DND-41 (cell line): Measurements from ENCODE around the gene NAPB.

Source experiments
- EZH2 ChIP-seq: IDR thresholded peaks from 3 replicates; pipeline ENCODE4 v1.6.1; 2012; ENCODE audit warnings: borderline replicate concordance, low read depth, mild to moderate bottlenecking, moderate library complexity, low read length, inconsistent platforms; ENCODE audit not compliant: severe bottlenecking
- TF ChIP-seq, protein P1 (sequence below): IDR thresholded peaks from 2 replicates; pipeline ENCODE4 v1.5.1; 2012; ENCODE audit warnings: borderline replicate concordance, low read length, moderate library complexity, mild to moderate bottlenecking; ENCODE audit not compliant: poor library complexity, severe bottlenecking; ENCODE audit errors: extremely low read depth

DNA sequence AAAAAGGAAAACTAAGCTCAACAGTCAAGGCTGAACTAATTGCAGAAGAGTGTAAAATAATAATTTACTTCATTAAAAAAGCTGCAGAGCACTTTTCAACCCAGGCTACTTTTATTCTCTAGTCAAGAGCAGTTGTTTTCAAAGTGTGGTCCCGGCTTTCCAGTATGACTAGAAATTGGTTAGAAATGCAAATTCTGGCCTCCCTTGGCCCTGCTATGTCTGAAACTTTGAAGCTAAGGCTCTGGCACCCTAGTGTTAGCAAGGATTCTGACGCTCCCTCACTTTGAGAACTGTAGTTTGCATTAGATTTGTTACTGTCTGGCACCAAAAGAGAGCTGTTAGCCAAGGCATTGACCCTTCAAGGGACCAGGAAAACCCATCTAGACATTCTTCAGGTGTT, 80.2 kb downstream of the NAPB start:
- no peak for TF ChIP-seq EZH2
- TF ChIP-seq, protein P1, sequence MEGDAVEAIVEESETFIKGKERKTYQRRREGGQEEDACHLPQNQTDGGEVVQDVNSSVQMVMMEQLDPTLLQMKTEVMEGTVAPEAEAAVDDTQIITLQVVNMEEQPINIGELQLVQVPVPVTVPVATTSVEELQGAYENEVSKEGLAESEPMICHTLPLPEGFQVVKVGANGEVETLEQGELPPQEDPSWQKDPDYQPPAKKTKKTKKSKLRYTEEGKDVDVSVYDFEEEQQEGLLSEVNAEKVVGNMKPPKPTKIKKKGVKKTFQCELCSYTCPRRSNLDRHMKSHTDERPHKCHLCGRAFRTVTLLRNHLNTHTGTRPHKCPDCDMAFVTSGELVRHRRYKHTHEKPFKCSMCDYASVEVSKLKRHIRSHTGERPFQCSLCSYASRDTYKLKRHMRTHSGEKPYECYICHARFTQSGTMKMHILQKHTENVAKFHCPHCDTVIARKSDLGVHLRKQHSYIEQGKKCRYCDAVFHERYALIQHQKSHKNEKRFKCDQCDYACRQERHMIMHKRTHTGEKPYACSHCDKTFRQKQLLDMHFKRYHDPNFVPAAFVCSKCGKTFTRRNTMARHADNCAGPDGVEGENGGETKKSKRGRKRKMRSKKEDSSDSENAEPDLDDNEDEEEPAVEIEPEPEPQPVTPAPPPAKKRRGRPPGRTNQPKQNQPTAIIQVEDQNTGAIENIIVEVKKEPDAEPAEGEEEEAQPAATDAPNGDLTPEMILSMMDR = no peak
